ENCODE results near the gene LLGL2.

DNA sequence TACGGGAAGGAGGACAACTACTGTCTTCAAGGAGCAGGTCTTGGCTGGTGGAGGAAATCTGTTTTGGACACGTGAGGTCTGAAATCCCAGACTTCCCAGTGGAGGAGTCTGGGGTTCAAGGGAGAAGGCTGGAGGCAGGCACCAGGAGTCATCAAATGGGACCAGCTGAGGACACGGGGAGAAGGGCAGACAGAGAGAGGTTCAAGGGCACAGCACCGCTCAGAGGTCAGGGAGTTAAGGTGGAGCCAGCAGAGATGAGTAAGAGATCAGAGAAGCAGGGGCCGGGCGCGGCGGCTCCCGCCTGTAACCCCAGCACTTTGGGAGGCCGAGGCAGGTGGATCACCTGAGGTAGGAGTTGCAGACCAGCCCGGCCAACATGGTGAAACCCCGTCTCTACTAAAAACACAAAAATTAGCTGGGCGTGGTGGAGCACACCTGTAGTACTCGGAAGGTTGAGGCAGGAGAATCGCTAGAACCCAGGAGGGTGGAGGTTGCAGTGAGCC is 97.3 kb downstream of the LLGL2 start:
- TF ChIP-seq, protein P1, sequence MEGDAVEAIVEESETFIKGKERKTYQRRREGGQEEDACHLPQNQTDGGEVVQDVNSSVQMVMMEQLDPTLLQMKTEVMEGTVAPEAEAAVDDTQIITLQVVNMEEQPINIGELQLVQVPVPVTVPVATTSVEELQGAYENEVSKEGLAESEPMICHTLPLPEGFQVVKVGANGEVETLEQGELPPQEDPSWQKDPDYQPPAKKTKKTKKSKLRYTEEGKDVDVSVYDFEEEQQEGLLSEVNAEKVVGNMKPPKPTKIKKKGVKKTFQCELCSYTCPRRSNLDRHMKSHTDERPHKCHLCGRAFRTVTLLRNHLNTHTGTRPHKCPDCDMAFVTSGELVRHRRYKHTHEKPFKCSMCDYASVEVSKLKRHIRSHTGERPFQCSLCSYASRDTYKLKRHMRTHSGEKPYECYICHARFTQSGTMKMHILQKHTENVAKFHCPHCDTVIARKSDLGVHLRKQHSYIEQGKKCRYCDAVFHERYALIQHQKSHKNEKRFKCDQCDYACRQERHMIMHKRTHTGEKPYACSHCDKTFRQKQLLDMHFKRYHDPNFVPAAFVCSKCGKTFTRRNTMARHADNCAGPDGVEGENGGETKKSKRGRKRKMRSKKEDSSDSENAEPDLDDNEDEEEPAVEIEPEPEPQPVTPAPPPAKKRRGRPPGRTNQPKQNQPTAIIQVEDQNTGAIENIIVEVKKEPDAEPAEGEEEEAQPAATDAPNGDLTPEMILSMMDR (IDR thresholded peaks at IDR 0.05; ENCODE audit: low read depth, low read length, poor library complexity, severe bottlenecking), result no peak
- no peak for TF ChIP-seq EZH2phosphoT487 (IDR thresholded peaks at IDR 0.05; ENCODE audit: borderline replicate concordance, low read length)
